Ovary (tissue), 3 donors: Measurements from ENCODE around the gene GPATCH1.

Experiments used
- EP300 ChIP-seq: sonication (generic); formaldehyde crosslinking; IDR thresholded peaks from one replicate; pipeline ENCODE4 v1.6.1; 2017; ENCODE audit warnings: antibody characterized with exemption
- POLR2A ChIP-seq: fragments of 450-650 bp; IDR thresholded peaks from one replicate; pipeline ENCODE4 v1.6.1; 2017; ENCODE audit warnings: antibody characterized with exemption, mild to moderate bottlenecking, moderate library complexity
- TF ChIP-seq, protein P1 (sequence below), 3 donors: fragments of 450-650 bp in 2 of 3; fragments of 200-600 bp in 1 of 3; IDR thresholded peaks; one replicate each; pipeline versions ENCODE4 v1.5.1 to v1.8.0; 2016 to 2022; ENCODE audit warnings: antibody characterized with exemption in 3 of 3, mild to moderate bottlenecking in 1 of 3
- donor health status: DM: no; HTN: no; CAD: no.

DNA sequence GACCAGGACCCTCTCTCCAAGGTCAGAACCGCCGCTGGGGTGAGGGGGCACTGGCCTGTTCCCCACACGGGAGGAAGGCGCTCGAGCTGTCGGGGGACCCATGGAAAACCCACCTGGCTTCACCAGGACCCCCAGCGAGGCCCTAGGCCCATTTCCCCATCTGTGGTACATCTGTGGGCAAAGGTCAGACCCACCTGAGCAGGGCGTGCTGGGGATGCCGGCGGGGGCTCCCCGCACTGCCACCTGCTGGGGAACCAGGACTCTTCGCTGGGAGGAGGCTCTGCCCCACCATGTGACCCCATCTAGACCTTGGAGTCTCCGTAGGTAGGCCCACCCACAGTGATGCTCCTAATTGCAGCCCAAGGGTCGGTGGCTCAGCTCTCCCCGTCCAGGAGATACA lies 51.4 kb downstream of the GPATCH1 start:
- no peak for TF ChIP-seq POLR2A
- TF ChIP-seq, protein P1, sequence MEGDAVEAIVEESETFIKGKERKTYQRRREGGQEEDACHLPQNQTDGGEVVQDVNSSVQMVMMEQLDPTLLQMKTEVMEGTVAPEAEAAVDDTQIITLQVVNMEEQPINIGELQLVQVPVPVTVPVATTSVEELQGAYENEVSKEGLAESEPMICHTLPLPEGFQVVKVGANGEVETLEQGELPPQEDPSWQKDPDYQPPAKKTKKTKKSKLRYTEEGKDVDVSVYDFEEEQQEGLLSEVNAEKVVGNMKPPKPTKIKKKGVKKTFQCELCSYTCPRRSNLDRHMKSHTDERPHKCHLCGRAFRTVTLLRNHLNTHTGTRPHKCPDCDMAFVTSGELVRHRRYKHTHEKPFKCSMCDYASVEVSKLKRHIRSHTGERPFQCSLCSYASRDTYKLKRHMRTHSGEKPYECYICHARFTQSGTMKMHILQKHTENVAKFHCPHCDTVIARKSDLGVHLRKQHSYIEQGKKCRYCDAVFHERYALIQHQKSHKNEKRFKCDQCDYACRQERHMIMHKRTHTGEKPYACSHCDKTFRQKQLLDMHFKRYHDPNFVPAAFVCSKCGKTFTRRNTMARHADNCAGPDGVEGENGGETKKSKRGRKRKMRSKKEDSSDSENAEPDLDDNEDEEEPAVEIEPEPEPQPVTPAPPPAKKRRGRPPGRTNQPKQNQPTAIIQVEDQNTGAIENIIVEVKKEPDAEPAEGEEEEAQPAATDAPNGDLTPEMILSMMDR (IDR thresholded peaks at IDR 0.05) = no peak
- TF ChIP-seq EP300 = no peak
